CD14-positive monocyte (primary cell): ENCODE results near the gene FOXD4L3. TPM values are rescaled to one million over a fixed set of nuclear protein-coding genes. Genes with fewer than 3 reads are reported as not detected.
"Not testable (repeated sequence)": the region's sequence is repeated elsewhere in the genome, so short reads cannot be mapped to it uniquely, and the experiment has no call there.

Experiments
- DNase-seq, 3 donors: peaks; one replicate each; pipeline ENCODE4 v3.0.0-alpha.2; 2011 to 2022
- H2AFZ ChIP-seq: 2 replicates; pipeline ENCODE4 v1.6.0; 2012; ENCODE audit warnings: mild to moderate bottlenecking, low read depth, low read length, inconsistent platforms; ENCODE audit not compliant: insufficient read depth, poor library complexity, severe bottlenecking
- H3K27ac ChIP-seq, 2 donors: 1 replicate in 1 of 2; 2 replicates in 1 of 2; pipeline ENCODE4 v1.5.1; 2012 to 2013; ENCODE audit warnings: low read length in 2 of 2, control low read depth in 1 of 2, inconsistent platforms in 1 of 2, low read depth in 1 of 2, mild to moderate bottlenecking in 1 of 2
- H3K27me3 ChIP-seq, 2 donors: one replicate each; pipeline versions ENCODE4 v1.6.0 to v1.6.1; 2011 to 2013; ENCODE audit warnings: low read length in 2 of 2; ENCODE audit not compliant: control insufficient read depth in 2 of 2, insufficient read depth in 2 of 2
- H3K36me3 ChIP-seq, 2 donors: replicated peaks in 1 of 2; 1 replicate in 1 of 2; 2 replicates in 1 of 2; pipeline versions ENCODE4 v1.5.1 to v1.6.1; 2012 to 2013; ENCODE audit warnings: low read length in 2 of 2, control low read depth in 1 of 2, inconsistent platforms in 1 of 2, mild to moderate bottlenecking in 1 of 2; ENCODE audit not compliant: insufficient read depth in 2 of 2, control insufficient read depth in 1 of 2
- H3K4me1 ChIP-seq, 2 donors: 1 replicate in 1 of 2; 2 replicates in 1 of 2; pipeline versions ENCODE4 v1.5.1 to v1.6.1; 2012 to 2013; ENCODE audit warnings: low read length in 2 of 2, control low read depth in 1 of 2, inconsistent platforms in 1 of 2, mild to moderate bottlenecking in 1 of 2, moderate library complexity in 1 of 2; ENCODE audit not compliant: insufficient read depth in 2 of 2, control insufficient read depth in 1 of 2
- H3K4me2 ChIP-seq: replicated peaks from 2 replicates; pipeline ENCODE3; 2012; ENCODE audit warnings: low read length, moderate library complexity, mild to moderate bottlenecking; ENCODE audit not compliant: poor library complexity, severe bottlenecking; ENCODE audit errors: extremely low read depth
- H3K4me3 ChIP-seq, 3 experiments: fragments of 200-600 bp in 1 of 3; sonication (generic) in 1 of 3; replicated peaks in 1 of 3; 1 replicate in 2 of 3; 2 replicates in 1 of 3; pipeline ENCODE4 v1.5.1; 2011 to 2013; ENCODE audit warnings: low read length in 3 of 3, mild to moderate bottlenecking in 3 of 3, control low read depth in 2 of 3, low read depth in 2 of 3, inconsistent platforms in 1 of 3, moderate library complexity in 1 of 3
- H3K79me2 ChIP-seq: 2 replicates; pipeline ENCODE4 v1.6.0; 2012; ENCODE audit warnings: mild to moderate bottlenecking, control low read depth, inconsistent platforms, low read length, moderate library complexity; ENCODE audit not compliant: insufficient read depth
- H3K9ac ChIP-seq: 2 replicates; pipeline ENCODE4 v1.6.0; 2017; ENCODE audit warnings: low read length, mild to moderate bottlenecking; ENCODE audit not compliant: insufficient read depth, poor library complexity, severe bottlenecking
- H3K9me3 ChIP-seq, 2 donors: replicated peaks in 1 of 2; 1 replicate in 1 of 2; 2 replicates in 1 of 2; pipeline versions ENCODE4 v1.5.1 to v1.6.1; 2012 to 2013; ENCODE audit warnings: low read length in 2 of 2, control low read depth in 1 of 2; ENCODE audit not compliant: control insufficient read depth in 1 of 2, insufficient read depth in 1 of 2
- H4K20me1 ChIP-seq: 2 replicates; pipeline ENCODE4 v1.6.0; 2012; ENCODE audit warnings: mild to moderate bottlenecking, low read length, control low read depth, moderate library complexity; ENCODE audit not compliant: insufficient read depth
- H3K27ac Mint-ChIP-seq, 7 donors: one replicate each; pipeline ENCODE4 v1.8.0; 2020; ENCODE audit warnings: mild to moderate bottlenecking in 7 of 7, mixed read lengths in 7 of 7, moderate library complexity in 6 of 7, inconsistent platforms in 2 of 7
- H3K27me3 Mint-ChIP-seq, 3 donors: one replicate each; pipeline ENCODE4 v1.8.0; 2021 to 2022; ENCODE audit warnings: low read depth in 3 of 3, mild to moderate bottlenecking in 3 of 3, mixed read lengths in 3 of 3, moderate library complexity in 3 of 3, inconsistent platforms in 1 of 3
- H3K36me3 Mint-ChIP-seq, 2 donors: one replicate each; pipeline ENCODE4 v1.8.0; 2020; ENCODE audit warnings: mixed read lengths in 2 of 2, inconsistent platforms in 1 of 2, mild to moderate bottlenecking in 1 of 2
- H3K4me1 Mint-ChIP-seq: one replicate; pipeline ENCODE4 v1.8.0; 2020; ENCODE audit warnings: mild to moderate bottlenecking, mixed read lengths
- H3K4me3 Mint-ChIP-seq, 2 donors: one replicate each; pipeline ENCODE4 v1.8.0; 2020; ENCODE audit warnings: mild to moderate bottlenecking in 2 of 2, mixed read lengths in 2 of 2, moderate library complexity in 1 of 2
- H3K9me3 Mint-ChIP-seq, 7 donors: one replicate each; pipeline ENCODE4 v1.8.0; 2020 to 2022; ENCODE audit warnings: mixed read lengths in 7 of 7, mild to moderate bottlenecking in 6 of 7, moderate library complexity in 6 of 7, inconsistent platforms in 2 of 7
- WGBS: methylation state at CpG from one replicate; pipeline ENCODE4 v1.1.5; 2013; ENCODE audit warnings: missing lambda C conversion rate; ENCODE audit not compliant: insufficient coverage; 5-methylcytosine and 5-hydroxymethylcytosine counted together
- intact Hi-C, 2 donors: fragments of 100-400 bp; cut with micrococcal nuclease; formaldehyde crosslinking; loops; one replicate each; pipeline versions ENCODE4 v1.15.0 to v1.15.1; 2023
- polyA plus RNA-seq, 3 donors: library from polyadenylated mRNA; depleted of rRNA in 1 of 3; unstranded in 2 of 3; stranded (reverse) in 1 of 3; fragments of 300-500 nt in 2 of 3; fragments of >200 nt in 1 of 3; fragmentation: Illumina TruSeq in 2 of 3; gene quantifications; 1 replicate in 2 of 3; 2 replicates in 1 of 3; pipeline ENCODE4 v1.2.3, GENCODE V29; 2012 to 2021

The FOXD4L3 gene
- polyA plus RNA-seq, 3 donors = not detected

- H3K4me1 ChIP-seq, H3K4me1 Mint-ChIP-seq, H3K9me3 Mint-ChIP-seq, H3K79me2 ChIP-seq, H3K4me3 Mint-ChIP-seq, H3K4me2 ChIP-seq, H3K36me3 Mint-ChIP-seq, H4K20me1 ChIP-seq, H3K9ac ChIP-seq, H3K36me3 ChIP-seq, H3K27ac Mint-ChIP-seq, H3K4me3 ChIP-seq, H3K27ac ChIP-seq, H3K27me3 ChIP-seq, intact Hi-C loops, H2AFZ ChIP-seq, DNase-seq, H3K9me3 ChIP-seq: not testable (repeated sequence)
- no CpG with 5 or more reads among the region's 4 CpGs for WGBS
- H3K27me3 Mint-ChIP-seq = peaks cover 1 to 10% (median 5%) of the 10 kb centered on the region in 3 donors
These were observed 2.1 kb downstream of the FOXD4L3 start for GRCh38 chr9:68304777-68305176.

DNA sequence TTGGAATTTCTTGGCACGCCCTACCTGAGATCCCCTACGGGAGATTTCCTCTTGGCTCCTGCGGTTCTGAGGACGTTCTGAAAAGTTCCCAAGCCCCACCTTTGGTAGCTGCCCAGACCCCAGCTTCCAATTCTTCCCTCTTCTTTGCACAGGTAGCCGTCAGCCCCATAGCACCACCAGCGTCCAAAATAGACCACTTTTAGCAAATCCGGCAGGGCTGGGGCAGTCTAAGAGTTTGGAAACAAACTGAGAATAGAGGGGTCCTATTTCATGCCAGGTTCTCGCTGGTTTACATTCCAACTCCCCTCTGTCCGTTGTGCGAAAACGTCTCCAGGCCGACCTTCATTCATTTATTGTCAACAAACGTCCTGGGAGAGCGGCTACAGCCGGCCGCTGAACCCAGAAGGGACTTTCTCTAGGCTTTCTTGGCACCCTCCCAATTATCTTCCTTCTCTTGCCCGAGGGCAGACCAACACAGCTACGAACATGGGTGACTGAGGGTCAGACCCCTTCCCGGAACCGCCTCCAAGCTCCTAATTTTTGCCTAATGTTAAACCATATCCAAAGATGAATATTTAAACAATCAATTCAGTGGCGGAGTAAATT, 3.1 kb downstream of the FOXD4L3 start:
- H3K27me3 ChIP-seq, DNase-seq, H3K4me3 Mint-ChIP-seq, H3K9me3 ChIP-seq, H3K36me3 ChIP-seq, H4K20me1 ChIP-seq, H3K27ac Mint-ChIP-seq, H3K4me3 ChIP-seq, H3K9ac ChIP-seq, H3K9me3 Mint-ChIP-seq, H3K4me1 Mint-ChIP-seq, H3K27ac ChIP-seq, intact Hi-C loops, H2AFZ ChIP-seq, H3K79me2 ChIP-seq, H3K4me1 ChIP-seq, H3K36me3 Mint-ChIP-seq, H3K4me2 ChIP-seq: not testable (repeated sequence)
- WGBS = no CpG with 5 or more reads among the region's 21 CpGs
- H3K27me3 Mint-ChIP-seq = peaks cover 1 to 10% (median 5%) of the 10 kb centered on the region in 3 donors

DNA sequence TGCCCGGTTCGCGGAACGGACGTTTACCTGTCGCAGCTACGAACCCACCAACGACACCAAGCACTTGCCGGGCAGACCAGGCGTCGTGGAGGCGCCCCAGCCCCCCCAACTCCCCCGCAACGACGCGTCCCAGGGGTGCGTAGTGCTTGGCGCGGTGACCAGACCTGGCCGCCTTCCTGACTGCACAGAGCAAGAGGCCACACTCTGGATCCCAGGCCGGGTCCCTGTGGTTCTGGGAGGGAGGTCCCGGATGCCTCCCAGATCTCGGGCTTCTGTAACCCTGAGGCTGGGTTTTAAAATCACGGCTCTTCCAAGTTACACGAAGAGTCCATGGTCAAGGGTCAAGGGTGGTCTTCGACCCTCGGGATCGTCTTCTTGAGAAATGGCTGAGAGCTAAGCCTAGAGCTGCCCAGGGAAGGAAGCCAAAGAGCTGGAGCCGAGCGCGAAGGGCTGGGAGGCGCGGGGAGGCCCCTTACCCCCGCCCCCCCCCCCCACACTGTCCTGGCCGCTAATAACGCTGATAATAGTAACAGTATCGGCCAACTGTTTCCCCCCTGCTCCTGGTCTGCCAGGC, 3.8 kb downstream of the FOXD4L3 start:
- H3K79me2 ChIP-seq, H3K4me1 Mint-ChIP-seq, H3K4me3 Mint-ChIP-seq, H3K4me1 ChIP-seq, H3K36me3 ChIP-seq, H3K9me3 Mint-ChIP-seq, H3K27ac Mint-ChIP-seq, H3K4me3 ChIP-seq, H3K9me3 ChIP-seq, H3K9ac ChIP-seq, DNase-seq, H3K4me2 ChIP-seq, H3K27ac ChIP-seq, H3K36me3 Mint-ChIP-seq, H4K20me1 ChIP-seq, H3K27me3 ChIP-seq, H2AFZ ChIP-seq, intact Hi-C loops, H3K27me3 Mint-ChIP-seq: not testable (repeated sequence)
- WGBS = no CpG with 5 or more reads among the region's 37 CpGs

GRCh38 chr9:68307127-68307526, 4.5 kb downstream of the FOXD4L3 start:
- not testable (repeated sequence) for H4K20me1 ChIP-seq

More at GRCh38 chr9:68307127-68307526, 4.5 kb downstream of the FOXD4L3 start:
- 14% methylated on average over 7 of the region's 35 CpGs for WGBS
- H3K36me3 Mint-ChIP-seq, H3K9me3 ChIP-seq, H3K79me2 ChIP-seq, H3K27ac ChIP-seq, H3K36me3 ChIP-seq, H3K4me1 ChIP-seq, H3K9ac ChIP-seq, H3K9me3 Mint-ChIP-seq, H3K4me3 ChIP-seq, H3K27me3 Mint-ChIP-seq, DNase-seq, H3K27me3 ChIP-seq, H2AFZ ChIP-seq, H3K27ac Mint-ChIP-seq, intact Hi-C loops, H3K4me1 Mint-ChIP-seq, H3K4me3 Mint-ChIP-seq, H3K4me2 ChIP-seq: not testable (repeated sequence)
